ENCODE results near the gene RALGPS2.
A peak's percentile ranks its signal among the peaks of the same experiment; 100 is the strongest.

The RALGPS2 gene

GRCh38 chr1:178714453-178714852, 10.6 kb upstream of the RALGPS2 start:
- ATAC-seq, result no peak
- TF ChIP-seq CSRNP3 (CRISPR knock-in tag; IDR thresholded peaks at IDR 0.05), result no peak
- TF ChIP-seq ZFP3 (CRISPR knock-in tag; IDR thresholded peaks at IDR 0.05), result no peak
- no peak for TF ChIP-seq SNAI2 (CRISPR knock-in tag; IDR thresholded peaks at IDR 0.05)
- no peak for TF ChIP-seq CSDC2 (CRISPR knock-in tag; IDR thresholded peaks at IDR 0.05)
- no peak for TF ChIP-seq TCF4 (CRISPR knock-in tag; IDR thresholded peaks at IDR 0.05; ENCODE audit: borderline replicate concordance)
- TF ChIP-seq ZNF565 (CRISPR knock-in tag; conservative IDR thresholded peaks at IDR 0.05; ENCODE audit: low read depth), result no peak
- TF ChIP-seq ESRRG (CRISPR knock-in tag; IDR thresholded peaks at IDR 0.05), result no peak
- no peak for TF ChIP-seq TOX (CRISPR knock-in tag; IDR thresholded peaks at IDR 0.05; ENCODE audit: borderline replicate concordance)

GRCh38 chr1:178716111-178716510, 8.9 kb upstream of the RALGPS2 start:
- TF ChIP-seq ISL1 (CRISPR knock-in tag; IDR thresholded peaks at IDR 0.05), result no peak
- peak; percentile 85 for ATAC-seq

GRCh38 chr1:178718520-178718919, 6.5 kb upstream of the RALGPS2 start:
- ATAC-seq, result no peak
- TF ChIP-seq TCF4 (CRISPR knock-in tag; IDR thresholded peaks at IDR 0.05; ENCODE audit: borderline replicate concordance) (no peak), CREB5 (CRISPR knock-in tag; IDR thresholded peaks at IDR 0.05; ENCODE audit: low read depth) (no peak), ESRRG (CRISPR knock-in tag; IDR thresholded peaks at IDR 0.05) (no peak), RARB (CRISPR knock-in tag; IDR thresholded peaks at IDR 0.05) (no peak), TOX (CRISPR knock-in tag; IDR thresholded peaks at IDR 0.05; ENCODE audit: borderline replicate concordance) (no peak), ARNTL (CRISPR knock-in tag; IDR thresholded peaks at IDR 0.05; ENCODE audit: borderline replicate concordance, low read depth) (no peak), ZC3H10 (CRISPR knock-in tag; IDR thresholded peaks at IDR 0.05) (no peak), ZNF70 (CRISPR knock-in tag; IDR thresholded peaks at IDR 0.05) (no peak), GLIS3 (CRISPR knock-in tag; IDR thresholded peaks at IDR 0.05) (no peak), ZFP30 (CRISPR knock-in tag; IDR thresholded peaks at IDR 0.05) (no peak), POU6F1 (CRISPR knock-in tag; IDR thresholded peaks at IDR 0.05; ENCODE audit: borderline replicate concordance, low read depth) (no peak), BACH2 (CRISPR knock-in tag; IDR thresholded peaks at IDR 0.05; ENCODE audit: borderline replicate concordance) (no peak), PATZ1 (CRISPR knock-in tag; IDR thresholded peaks at IDR 0.05; ENCODE audit: borderline replicate concordance) (no peak), CSRNP3 (CRISPR knock-in tag; IDR thresholded peaks at IDR 0.05) (no peak), SNAI2 (CRISPR knock-in tag; IDR thresholded peaks at IDR 0.05) (no peak), OSR1 (CRISPR knock-in tag; IDR thresholded peaks at IDR 0.05) (no peak), ISL1 (CRISPR knock-in tag; IDR thresholded peaks at IDR 0.05) (no peak), ZFP3 (CRISPR knock-in tag; IDR thresholded peaks at IDR 0.05) (no peak), ZNF8 (CRISPR knock-in tag; IDR thresholded peaks at IDR 0.05) (no peak)

- no peak for ATAC-seq
- no peak for TF ChIP-seq GLIS3 (CRISPR knock-in tag; IDR thresholded peaks at IDR 0.05)
Measured at GRCh38 chr1:178723546-178723945, 1.5 kb upstream of the RALGPS2 start.
